DOHH2 (cell line): ENCODE results near the gene TLE1.

Experiments used
- CTCF ChIP-seq: fragments of 200-600 bp; sonication (generic); IDR thresholded peaks from one replicate; pipeline ENCODE4 v1.5.1; 2014; ENCODE audit warnings: antibody characterized with exemption, mild to moderate bottlenecking, low read depth, low read length; ENCODE audit not compliant: poor library complexity, severe bottlenecking
- EZH2phosphoT487 ChIP-seq: fragments of 200-600 bp; sonication (generic); IDR thresholded peaks from 2 replicates; pipeline ENCODE4 v1.6.1; 2017; ENCODE audit warnings: borderline replicate concordance, mild to moderate bottlenecking, antibody characterized with exemption, low read length, moderate library complexity, mixed read lengths

- TF ChIP-seq CTCF (no peak), EZH2phosphoT487 (no peak)
Observed at GRCh38 chr9:81646337-81646736, 43.0 kb downstream of the TLE1 start.
